Measurements from ENCODE around the gene ITGB6. TPM values are rescaled to one million over a fixed set of nuclear protein-coding genes. Genes with fewer than 3 reads are reported as not detected.
"Not testable (repeated sequence)": the region's sequence is repeated elsewhere in the genome, so short reads cannot be mapped to it uniquely, and the experiment has no call there.

The ITGB6 gene
- total RNA-seq, 2 donors from 2014 or later: not detected

- no peak for DNase-seq (ENCODE audit: low spot score)
- intact Hi-C loops (cut with DNase I): loop anchor here in 1 of 2 donors (10.0 kb wide), 1 partner anchor 1358 kb away; no protein-coding TSS in a partner anchor
Measured at GRCh38 chr2:160156665-160157064, 43.4 kb downstream of the ITGB6 start.

GRCh38 chr2:160156100-160156499 is 44.0 kb downstream of the ITGB6 start:
- no peak for DNase-seq (ENCODE audit: low spot score)

GRCh38 chr2:160148419-160148818 is 51.7 kb downstream of the ITGB6 start:
- DNase-seq (ENCODE audit: low spot score); intact Hi-C loops (cut with DNase I): not testable (repeated sequence)

More at GRCh38 chr2:160156100-160156499, 44.0 kb downstream of the ITGB6 start:
- intact Hi-C loops (cut with DNase I): loop anchor here in 1 of 2 donors (10.0 kb wide), 1 partner anchor 1359 kb away; no protein-coding TSS in a partner anchor

DNA sequence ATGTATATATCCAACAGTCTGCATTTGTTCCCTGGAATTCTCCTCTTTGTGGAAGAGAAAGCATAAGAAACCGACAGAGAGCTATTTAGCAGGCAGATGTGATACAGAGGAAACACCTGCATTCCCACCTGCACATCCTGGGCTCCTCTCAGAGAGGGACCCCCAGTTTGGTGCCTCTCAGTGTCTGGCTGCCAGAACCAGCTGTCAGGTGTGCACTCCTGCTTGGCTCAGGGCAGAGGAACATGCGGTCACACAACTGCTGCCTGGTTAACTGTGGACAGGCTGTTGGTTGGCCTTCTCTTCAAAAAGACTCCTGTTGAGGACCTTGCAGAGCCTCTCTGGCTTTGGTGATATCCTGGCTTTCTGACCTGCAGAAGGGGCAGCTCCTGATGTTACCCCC is 54.6 kb downstream of the ITGB6 start:
- intact Hi-C loops (cut with DNase I): no loop called here
- no peak for DNase-seq (ENCODE audit: low spot score)

DNA sequence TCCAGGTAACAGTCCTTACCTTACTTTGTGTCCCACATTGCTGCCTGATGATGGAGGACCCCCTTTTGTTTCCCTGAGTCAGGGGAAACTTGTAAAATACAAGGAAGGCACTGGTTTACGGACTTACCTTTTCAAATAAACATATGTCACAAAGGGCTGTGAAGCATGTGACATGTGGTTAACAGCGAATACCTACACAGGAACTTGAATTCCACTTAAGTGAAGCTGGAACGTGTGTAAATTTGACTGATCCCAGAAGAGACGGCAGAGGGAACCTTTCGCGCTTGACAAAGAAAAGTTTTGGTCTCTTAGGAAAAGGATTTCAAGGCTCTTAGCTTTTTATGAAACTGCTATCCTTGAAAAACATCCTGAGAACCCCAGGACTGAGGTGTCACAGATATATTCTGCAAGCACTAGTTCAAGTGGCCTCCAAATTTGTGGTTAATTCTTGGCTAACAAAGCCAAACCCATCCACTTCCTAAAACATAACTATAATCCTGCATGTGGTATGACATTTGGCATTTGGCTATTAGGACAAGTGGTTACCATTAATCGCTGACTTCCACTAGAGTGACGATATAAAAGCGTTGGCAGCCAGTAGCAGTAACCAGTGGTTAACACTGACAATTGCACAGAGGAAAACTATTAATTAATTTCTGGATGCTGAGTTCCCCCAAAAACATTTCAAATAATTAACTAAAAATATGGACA is 55.6 kb downstream of the ITGB6 start:
- DNase-seq (ENCODE audit: low spot score): no peak
- intact Hi-C loops (cut with DNase I): no loop called here

DNA sequence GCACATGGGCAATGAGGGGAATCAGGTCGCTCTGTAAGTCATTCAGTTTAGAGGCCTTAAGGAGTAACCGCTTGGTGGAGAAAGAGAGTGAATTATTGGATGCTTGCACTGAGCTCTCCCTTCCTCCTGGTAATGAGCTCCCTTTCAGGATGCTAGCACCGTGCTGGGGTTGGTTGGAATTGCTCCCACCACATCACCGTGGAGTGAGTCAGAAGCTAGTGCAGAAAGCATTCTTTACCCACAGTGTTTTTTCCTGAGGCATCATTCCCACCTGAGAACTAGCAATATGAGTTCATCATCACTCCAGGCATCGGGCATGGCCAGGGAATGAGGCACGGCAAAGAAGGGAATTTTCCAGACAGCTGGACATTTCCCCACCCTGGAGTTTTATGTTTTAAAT is 57.6 kb downstream of the ITGB6 start:
- DNase-seq (ENCODE audit: low spot score): no peak
- intact Hi-C loops (cut with DNase I): no loop called here

DNA sequence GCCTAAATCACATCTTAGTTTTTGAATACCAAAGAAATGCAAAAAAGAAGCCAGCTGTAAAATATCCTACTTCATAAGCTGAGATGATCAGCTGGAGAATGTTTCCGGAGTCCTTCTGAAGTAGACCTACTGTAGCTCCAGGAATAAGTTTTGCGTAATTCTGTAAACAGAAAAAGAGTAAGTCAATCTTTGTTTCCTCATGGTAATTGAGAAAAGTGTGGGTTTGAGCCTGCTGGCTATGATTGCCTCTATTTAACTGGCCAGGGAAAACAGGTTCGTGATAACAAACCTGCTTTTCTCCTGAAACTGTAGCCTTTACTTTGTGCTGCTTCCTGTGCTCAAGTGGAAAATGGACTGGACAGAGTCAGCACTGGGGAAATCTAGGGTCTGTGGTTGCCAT is 58.2 kb downstream of the ITGB6 start:
- intact Hi-C loops (cut with DNase I): no loop called here
- no peak for DNase-seq (ENCODE audit: low spot score)

GRCh38 chr2:160141419-160141818 is 58.7 kb downstream of the ITGB6 start:
- DNase-seq (ENCODE audit: low spot score): no peak
- intact Hi-C loops (cut with DNase I): no loop called here

- DNase-seq (ENCODE audit: low spot score): no peak
Measured at GRCh38 chr2:160140471-160140870, 59.6 kb downstream of the ITGB6 start.

GRCh38 chr2:160139991-160140390 is 60.1 kb downstream of the ITGB6 start:
- no peak for DNase-seq (ENCODE audit: low spot score)
- intact Hi-C loops (cut with DNase I): no loop called here

More at GRCh38 chr2:160140471-160140870, 59.6 kb downstream of the ITGB6 start:
- intact Hi-C loops (cut with DNase I): no loop called here

- intact Hi-C loops (cut with DNase I): no loop called here
- no peak for DNase-seq (ENCODE audit: low spot score)
Measured at GRCh38 chr2:160139350-160139749, 60.7 kb downstream of the ITGB6 start.

GRCh38 chr2:160138406-160138805 is 61.7 kb downstream of the ITGB6 start:
- no peak for DNase-seq (ENCODE audit: low spot score)
- intact Hi-C loops (cut with DNase I): no loop called here

DNA sequence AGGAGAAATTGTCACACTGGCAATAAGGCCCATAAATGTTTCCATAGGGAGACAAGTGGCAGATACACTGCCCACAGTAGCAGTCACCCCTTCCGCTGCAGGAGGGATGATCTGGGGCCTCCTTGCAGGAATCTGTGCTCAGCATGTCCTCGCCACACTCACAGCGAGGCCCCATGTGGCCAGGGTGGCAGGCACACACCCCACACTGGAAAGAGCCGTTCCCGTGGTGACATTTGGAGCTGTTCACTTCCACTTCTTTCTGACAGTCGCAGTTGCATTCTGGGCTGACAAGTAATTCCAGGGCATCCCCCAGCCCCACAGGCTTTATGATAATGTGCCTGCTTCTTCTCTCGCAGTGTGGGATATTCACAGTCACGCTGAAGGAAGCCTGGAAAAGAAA is 62.6 kb downstream of the ITGB6 start:
- DNase-seq (ENCODE audit: low spot score): no peak
- intact Hi-C loops (cut with DNase I): no loop called here

DNA sequence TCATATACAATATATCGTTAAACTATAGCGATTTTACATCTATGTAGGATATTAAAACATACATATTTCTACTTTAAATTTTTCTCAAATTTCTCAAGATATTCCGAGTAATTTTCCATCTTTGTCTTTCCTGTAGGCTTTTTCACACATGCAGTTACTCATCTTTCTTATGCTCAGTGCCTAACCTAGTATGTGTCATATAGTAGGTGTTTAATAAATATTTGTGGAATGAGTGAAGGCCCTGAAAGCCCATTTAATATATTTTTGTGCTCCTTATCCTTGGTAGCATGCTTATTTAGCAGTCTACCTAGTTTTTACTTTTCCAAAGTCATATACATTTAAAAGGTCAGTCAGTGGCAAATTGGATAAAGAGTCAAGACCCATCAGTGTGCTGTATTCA is 67.3 kb downstream of the ITGB6 start:
- intact Hi-C loops (cut with DNase I): no loop called here
- DNase-seq (ENCODE audit: low spot score): no peak

DNA sequence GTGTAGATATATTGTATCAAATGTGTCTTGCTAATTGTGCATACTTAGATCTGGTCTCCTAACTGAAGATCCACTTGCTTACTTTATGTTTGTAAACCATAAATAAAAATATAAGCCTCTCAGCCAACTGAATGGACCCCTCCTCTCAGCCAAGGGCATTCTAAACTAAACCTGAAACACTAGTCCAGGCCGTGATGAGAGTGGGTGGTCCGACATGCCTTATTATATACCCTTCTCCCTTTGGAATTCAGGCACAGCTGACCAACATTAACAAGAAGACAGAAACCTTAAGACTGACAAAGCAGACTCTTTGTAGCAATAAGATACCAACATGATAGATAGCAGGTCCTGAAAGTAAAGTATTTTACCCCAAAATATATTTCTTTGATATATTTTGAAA is 73.3 kb downstream of the ITGB6 start:
- intact Hi-C loops (cut with DNase I): no loop called here
- no peak for DNase-seq (ENCODE audit: low spot score)

DNA sequence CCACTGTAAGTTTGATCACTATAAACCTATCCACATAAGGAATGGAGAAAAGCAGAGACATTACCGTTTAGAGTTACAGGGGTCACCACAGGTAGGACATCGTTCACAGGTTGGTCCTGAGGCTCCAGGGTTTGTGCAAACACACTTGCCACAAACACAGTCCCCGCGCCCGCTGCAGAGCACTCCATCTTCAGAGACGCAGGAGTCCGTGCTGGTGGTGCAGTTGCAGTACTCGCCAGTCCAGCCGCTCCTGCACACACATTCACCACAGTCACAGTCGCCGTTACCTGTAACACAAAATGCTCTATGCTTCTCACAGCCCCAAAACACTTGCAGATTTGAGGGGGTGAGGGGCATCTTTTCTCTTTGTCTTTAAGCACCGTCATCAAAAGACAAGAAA is 73.8 kb downstream of the ITGB6 start:
- intact Hi-C loops (cut with DNase I): no loop called here
- DNase-seq (ENCODE audit: low spot score): no peak

DNA sequence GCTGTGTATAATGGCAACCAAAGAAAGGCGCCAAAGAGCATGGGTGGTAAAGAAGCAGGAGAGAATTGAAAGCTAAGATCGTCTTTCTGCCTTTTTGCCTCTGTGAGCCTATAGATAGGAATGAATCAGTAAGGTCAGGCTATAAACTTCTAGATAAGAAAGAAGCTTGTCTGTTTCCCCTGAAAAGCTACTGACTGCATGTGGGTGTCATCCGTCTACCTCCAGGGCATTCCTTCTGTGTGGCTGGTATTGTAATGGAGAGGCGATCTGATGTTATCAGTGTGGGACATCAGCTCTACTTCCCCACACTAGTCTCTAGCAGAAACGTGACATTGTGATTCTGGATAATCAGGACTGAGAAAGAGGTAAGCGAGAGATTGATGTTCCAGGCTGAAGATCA is 74.2 kb downstream of the ITGB6 start:
- intact Hi-C loops (cut with DNase I): no loop called here
- DNase-seq (ENCODE audit: low spot score): no peak

- intact Hi-C loops (cut with DNase I): no loop called here
Measured at GRCh38 chr2:160125366-160125765, 74.7 kb downstream of the ITGB6 start.

DNA sequence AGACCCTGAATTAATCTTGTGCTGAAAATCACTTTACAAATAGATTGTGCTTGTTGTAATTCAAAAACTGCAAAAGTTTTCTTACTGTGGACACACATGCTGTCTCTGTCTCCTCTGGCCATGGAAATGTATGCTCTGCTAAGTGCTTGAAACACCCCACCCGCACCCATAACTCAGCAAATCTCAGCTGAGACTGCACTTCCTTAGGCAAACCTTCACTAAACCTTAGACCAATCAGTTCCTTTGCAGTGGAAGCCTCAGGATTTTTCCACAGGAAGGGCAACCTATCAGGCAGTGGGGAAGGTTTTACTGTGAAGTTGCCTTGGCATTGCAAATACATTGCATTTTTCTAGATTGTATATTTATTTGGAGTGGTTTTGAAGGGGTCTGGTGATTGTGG is 75.5 kb downstream of the ITGB6 start:
- intact Hi-C loops (cut with DNase I): no loop called here
- no peak for DNase-seq (ENCODE audit: low spot score)

More at GRCh38 chr2:160125366-160125765, 74.7 kb downstream of the ITGB6 start:
- no peak for DNase-seq (ENCODE audit: low spot score)

DNA sequence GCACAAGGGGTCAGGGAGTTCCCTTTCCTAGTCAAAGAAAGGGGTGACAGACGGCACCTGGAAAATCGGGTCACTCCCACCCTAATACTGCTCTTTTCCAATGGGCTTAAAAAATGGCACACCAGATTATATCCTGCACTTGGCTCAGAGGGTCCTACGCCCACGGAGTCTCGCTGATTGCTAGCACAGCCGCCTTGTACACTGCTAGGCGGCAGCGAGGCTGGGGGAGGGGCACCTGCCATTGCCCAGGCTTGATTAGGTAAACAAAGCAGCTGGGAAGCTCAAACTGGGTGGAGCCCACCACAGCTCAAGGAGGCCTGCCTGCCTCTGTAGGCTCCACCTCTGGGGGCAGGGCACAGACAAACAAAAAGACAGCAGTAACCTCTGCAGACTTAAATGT is 85.4 kb downstream of the ITGB6 start:
- DNase-seq (ENCODE audit: low spot score); intact Hi-C loops (cut with DNase I): not testable (repeated sequence)

DNA sequence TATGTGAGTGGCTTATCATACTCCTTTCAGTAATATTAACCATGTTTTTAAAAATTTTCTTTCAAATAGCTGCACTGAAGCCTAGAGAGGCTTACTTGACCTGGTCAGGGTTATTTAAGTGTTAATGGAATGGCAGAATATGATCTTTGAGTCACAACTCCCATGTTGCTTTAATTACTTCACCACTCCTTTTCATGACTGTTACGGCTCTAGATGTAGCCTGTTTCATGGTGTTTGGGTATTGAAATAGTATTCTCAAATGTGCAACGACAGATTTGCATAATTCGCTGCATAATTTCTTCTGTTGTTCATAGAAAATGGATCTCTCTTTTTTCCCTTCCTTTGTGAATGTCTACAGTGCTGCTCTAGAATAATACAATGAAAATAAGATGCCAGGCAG is 86.1 kb downstream of the ITGB6 start:
- no peak for DNase-seq (ENCODE audit: low spot score)
- intact Hi-C loops (cut with DNase I): no loop called here
